Measurements from ENCODE around the gene ICAM4. TPM values are rescaled to one million over a fixed set of nuclear protein-coding genes. Genes with fewer than 3 reads are reported as not detected.

The ICAM4 gene
- total and polyA plus RNA-seq, 9 of the 15 experiments (the other 6 are each of a cell fraction or from before 2014, with no cell fraction given), result 14.1 to 86.1 (median 29.6) TPM

DNA sequence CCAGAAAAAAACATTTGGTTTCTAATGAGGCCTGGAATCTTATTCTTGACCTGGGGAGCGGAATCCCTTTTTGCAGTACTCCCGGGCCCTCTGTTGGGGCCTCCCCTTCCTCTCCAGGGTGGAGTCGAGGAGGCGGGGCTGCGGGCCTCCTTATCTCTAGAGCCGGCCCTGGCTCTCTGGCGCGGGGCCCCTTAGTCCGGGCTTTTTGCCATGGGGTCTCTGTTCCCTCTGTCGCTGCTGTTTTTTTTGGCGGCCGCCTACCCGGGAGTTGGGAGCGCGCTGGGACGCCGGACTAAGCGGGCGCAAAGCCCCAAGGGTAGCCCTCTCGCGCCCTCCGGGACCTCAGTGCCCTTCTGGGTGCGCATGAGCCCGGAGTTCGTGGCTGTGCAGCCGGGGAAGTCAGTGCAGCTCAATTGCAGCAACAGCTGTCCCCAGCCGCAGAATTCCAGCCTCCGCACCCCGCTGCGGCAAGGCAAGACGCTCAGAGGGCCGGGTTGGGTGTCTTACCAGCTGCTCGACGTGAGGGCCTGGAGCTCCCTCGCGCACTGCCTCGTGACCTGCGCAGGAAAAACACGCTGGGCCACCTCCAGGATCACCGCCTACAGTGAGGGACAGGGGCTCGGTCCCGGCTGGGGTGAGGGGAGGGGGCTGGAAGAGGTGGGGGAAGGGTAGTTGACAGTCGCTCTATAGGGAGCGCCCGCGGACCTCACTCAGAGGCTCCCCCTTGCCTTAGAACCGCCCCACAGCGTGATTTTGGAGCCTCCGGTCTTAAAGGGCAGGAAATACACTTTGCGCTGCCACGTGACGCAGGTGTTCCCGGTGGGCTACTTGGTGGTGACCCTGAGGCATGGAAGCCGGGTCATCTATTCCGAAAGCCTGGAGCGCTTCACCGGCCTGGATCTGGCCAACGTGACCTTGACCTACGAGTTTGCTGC lies at the start of gene ICAM4 (continued):
- TF ChIP-seq, protein P1, sequence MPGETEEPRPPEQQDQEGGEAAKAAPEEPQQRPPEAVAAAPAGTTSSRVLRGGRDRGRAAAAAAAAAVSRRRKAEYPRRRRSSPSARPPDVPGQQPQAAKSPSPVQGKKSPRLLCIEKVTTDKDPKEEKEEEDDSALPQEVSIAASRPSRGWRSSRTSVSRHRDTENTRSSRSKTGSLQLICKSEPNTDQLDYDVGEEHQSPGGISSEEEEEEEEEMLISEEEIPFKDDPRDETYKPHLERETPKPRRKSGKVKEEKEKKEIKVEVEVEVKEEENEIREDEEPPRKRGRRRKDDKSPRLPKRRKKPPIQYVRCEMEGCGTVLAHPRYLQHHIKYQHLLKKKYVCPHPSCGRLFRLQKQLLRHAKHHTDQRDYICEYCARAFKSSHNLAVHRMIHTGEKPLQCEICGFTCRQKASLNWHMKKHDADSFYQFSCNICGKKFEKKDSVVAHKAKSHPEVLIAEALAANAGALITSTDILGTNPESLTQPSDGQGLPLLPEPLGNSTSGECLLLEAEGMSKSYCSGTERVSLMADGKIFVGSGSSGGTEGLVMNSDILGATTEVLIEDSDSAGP (CRISPR knock-in tag; IDR thresholded peaks at IDR 0.05), result peak; percentile 72

DNA sequence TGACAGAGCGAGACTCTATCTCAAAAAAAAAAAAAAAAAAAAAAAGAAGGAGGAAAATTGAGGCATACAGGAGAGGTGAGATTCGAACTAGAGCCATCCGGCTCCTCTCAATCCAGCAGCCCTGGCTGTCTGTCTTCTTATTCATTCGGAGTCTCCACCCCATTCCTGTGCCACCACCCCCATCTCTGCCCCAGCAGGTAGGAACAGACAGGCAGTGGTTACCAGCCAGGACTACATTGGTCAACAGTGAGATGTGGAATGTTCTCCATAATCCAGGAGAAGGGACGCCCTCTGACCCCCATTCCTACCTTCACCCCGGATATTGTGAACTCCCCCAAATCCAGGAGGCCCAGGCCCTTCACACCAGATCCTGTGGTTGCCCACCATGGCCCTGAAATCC lies 49.1 kb upstream of the ICAM4 start:
- no peaks in the 10 kb centered on the region for H3K9me3 ChIP-seq (replicated peaks; ENCODE audit: control insufficient read depth, insufficient read depth, low read depth, low read length)
- CTCF ChIA-PET (ENCODE audit: low intra/inter-chr PET ratio), result no interaction called here
- peaks cover 13 to 21% of the 10 kb centered on the region in 2 experiments for H3K4me1 ChIP-seq (replicated peaks in 1 of 2; ENCODE audit: control insufficient read depth in 2 of 2, insufficient read depth in 2 of 2, low read length in 2 of 2)
- FAIRE-seq, result no peak
- H4K20me1 ChIP-seq (replicated peaks; ENCODE audit: control insufficient read depth, insufficient read depth, low read length), result no peaks in the 10 kb centered on the region
- H3K4me2 ChIP-seq (ENCODE audit: insufficient read depth, low read length), result no peak overlapping the region
- DNase-seq (ENCODE audit: extremely low read depth in 1 of 4, low spot score in 3 of 4), result no peak
- no peaks in the 10 kb centered on the region for H3K27me3 ChIP-seq (ENCODE audit: control insufficient read depth in 2 of 2, insufficient read depth in 2 of 2, low read length in 2 of 2)
- no peaks in the 10 kb centered on the region for H3K9me1 ChIP-seq (ENCODE audit: control insufficient read depth, insufficient read depth, low read length)
- no peak overlapping the region for H3K4me3 ChIP-seq
- no peak for ATAC-seq
- peak overlapping the region in 1 of 2 experiments; percentile 72; a peak in 1 of 4 replicates for H3K9ac ChIP-seq (ENCODE audit: insufficient read depth in 1 of 2, low read depth in 2 of 2, low read length in 2 of 2)
- H3K36me3 ChIP-seq (ENCODE audit: control insufficient read depth, insufficient read depth, low read length), result no peaks in the 10 kb centered on the region
- POLR2A ChIA-PET, result no interaction called here
- H3K79me2 ChIP-seq (ENCODE audit: control insufficient read depth, insufficient read depth, low read length), result no peaks in the 10 kb centered on the region
- WGBS (ENCODE audit: insufficient coverage, low coverage, missing lambda C conversion rate), result 80% methylated on average over 4 of the region's 6 CpGs
- H2AFZ ChIP-seq (ENCODE audit: low read depth, low read length), result no peak overlapping the region
- H3K27ac ChIP-seq (ENCODE audit: extremely low read depth, low read depth, low read length), result no peak overlapping the region
- intact Hi-C loops (cut with micrococcal nuclease), result no loop called here
- in situ Hi-C loops (cut with MboI), result no loop called here
- BruUV-seq (replicated peaks), result no TSS peak
- TF ChIP-seq SNRNP70 (optimal IDR thresholded peaks at IDR 0.05; ENCODE audit: low read depth, low read length), result no peak
- TF ChIP-seq, protein P2, sequence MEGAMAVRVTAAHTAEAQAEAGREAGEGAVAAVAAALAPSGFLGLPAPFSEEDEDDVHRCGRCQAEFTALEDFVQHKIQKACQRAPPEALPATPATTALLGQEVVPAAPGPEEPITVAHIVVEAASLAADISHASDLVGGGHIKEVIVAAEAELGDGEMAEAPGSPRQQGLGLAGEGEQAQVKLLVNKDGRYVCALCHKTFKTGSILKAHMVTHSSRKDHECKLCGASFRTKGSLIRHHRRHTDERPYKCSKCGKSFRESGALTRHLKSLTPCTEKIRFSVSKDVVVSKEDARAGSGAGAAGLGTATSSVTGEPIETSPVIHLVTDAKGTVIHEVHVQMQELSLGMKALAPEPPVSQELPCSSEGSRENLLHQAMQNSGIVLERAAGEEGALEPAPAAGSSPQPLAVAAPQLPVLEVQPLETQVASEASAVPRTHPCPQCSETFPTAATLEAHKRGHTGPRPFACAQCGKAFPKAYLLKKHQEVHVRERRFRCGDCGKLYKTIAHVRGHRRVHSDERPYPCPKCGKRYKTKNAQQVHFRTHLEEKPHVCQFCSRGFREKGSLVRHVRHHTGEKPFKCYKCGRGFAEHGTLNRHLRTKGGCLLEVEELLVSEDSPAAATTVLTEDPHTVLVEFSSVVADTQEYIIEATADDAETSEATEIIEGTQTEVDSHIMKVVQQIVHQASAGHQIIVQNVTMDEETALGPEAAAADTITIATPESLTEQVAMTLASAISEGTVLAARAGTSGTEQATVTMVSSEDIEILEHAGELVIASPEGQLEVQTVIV (CRISPR knock-in tag; IDR thresholded peaks at IDR 0.05; ENCODE audit: borderline replicate concordance), result no peak
- TF ChIP-seq, protein P3, sequence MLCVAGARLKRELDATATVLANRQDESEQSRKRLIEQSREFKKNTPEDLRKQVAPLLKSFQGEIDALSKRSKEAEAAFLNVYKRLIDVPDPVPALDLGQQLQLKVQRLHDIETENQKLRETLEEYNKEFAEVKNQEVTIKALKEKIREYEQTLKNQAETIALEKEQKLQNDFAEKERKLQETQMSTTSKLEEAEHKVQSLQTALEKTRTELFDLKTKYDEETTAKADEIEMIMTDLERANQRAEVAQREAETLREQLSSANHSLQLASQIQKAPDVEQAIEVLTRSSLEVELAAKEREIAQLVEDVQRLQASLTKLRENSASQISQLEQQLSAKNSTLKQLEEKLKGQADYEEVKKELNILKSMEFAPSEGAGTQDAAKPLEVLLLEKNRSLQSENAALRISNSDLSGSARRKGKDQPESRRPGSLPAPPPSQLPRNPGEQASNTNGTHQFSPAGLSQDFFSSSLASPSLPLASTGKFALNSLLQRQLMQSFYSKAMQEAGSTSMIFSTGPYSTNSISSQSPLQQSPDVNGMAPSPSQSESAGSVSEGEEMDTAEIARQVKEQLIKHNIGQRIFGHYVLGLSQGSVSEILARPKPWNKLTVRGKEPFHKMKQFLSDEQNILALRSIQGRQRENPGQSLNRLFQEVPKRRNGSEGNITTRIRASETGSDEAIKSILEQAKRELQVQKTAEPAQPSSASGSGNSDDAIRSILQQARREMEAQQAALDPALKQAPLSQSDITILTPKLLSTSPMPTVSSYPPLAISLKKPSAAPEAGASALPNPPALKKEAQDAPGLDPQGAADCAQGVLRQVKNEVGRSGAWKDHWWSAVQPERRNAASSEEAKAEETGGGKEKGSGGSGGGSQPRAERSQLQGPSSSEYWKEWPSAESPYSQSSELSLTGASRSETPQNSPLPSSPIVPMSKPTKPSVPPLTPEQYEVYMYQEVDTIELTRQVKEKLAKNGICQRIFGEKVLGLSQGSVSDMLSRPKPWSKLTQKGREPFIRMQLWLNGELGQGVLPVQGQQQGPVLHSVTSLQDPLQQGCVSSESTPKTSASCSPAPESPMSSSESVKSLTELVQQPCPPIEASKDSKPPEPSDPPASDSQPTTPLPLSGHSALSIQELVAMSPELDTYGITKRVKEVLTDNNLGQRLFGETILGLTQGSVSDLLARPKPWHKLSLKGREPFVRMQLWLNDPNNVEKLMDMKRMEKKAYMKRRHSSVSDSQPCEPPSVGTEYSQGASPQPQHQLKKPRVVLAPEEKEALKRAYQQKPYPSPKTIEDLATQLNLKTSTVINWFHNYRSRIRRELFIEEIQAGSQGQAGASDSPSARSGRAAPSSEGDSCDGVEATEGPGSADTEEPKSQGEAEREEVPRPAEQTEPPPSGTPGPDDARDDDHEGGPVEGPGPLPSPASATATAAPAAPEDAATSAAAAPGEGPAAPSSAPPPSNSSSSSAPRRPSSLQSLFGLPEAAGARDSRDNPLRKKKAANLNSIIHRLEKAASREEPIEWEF (CRISPR knock-in tag; IDR thresholded peaks at IDR 0.05), result no peak
- no peak for TF ChIP-seq ESRRA (IDR thresholded peaks at IDR 0.05; ENCODE audit: borderline replicate concordance, low read depth)
- TF ChIP-seq ZNF146 (CRISPR knock-in tag; IDR thresholded peaks at IDR 0.05; ENCODE audit: unreplicated experiment), result no peak
- TF ChIP-seq ILK (tag; IDR thresholded peaks at IDR 0.05; ENCODE audit: borderline replicate concordance, low read depth), result no peak
- TF ChIP-seq SRSF7 (optimal IDR thresholded peaks at IDR 0.05; ENCODE audit: low read depth, low read length), result no peak
- TF ChIP-seq ZNF551 (CRISPR knock-in tag; IDR thresholded peaks at IDR 0.05), result no peak
- no peak for TF ChIP-seq ZNF707 (CRISPR knock-in tag; conservative IDR thresholded peaks at IDR 0.05)
